ENCODE measurements around the gene CTNNA2. TPM values are rescaled to one million over a fixed set of nuclear protein-coding genes. Genes with fewer than 3 reads are reported as not detected.
A peak's percentile ranks its signal among the peaks of the same experiment; 100 is the strongest.

CTNNA2 gene
- total RNA-seq, 1 experiment from 2014 or later, result 0.54 TPM

- intact Hi-C loops (cut with micrococcal nuclease; ENCODE audit: unreplicated experiment) (loop anchor here (2.0 kb wide), 1 partner anchor 172 kb away; no protein-coding TSS in a partner anchor), in situ Hi-C loops (cut with HindIII; ENCODE audit: low pct_unique_long_range_greater_than_20kb, low sequenced_read_pairs) (no loop called here)
- POLR2A ChIA-PET, result no interaction called here
- no peak overlapping the region for H3K27ac ChIP-seq (ENCODE audit: low read length)
- peak; percentile 37; the same call in 1 of the 2 replicates for TF ChIP-seq CTCF (IDR thresholded peaks at IDR 0.05)
- no peak for TF ChIP-seq REST (IDR thresholded peaks at IDR 0.05; ENCODE audit: insufficient read depth in 1 of 2, low read depth in 2 of 2, low read length in 1 of 2)
- BruUV-seq (replicated peaks), result no TSS peak
- no peaks in the 10 kb centered on the region for H3K4me1 ChIP-seq (ENCODE audit: control insufficient read depth, insufficient read depth, low read length)
- CTCF ChIA-PET, result interaction anchor here (0.6 to 1.4 kb wide), 2 partner anchors 172 to 173 kb away, joined by 6 to 7 read pairs; no protein-coding TSS in a partner anchor
- H3K9me3 ChIP-seq (ENCODE audit: control insufficient read depth, insufficient read depth, low read depth, low read length), result no peaks in the 10 kb centered on the region
- no peak for ATAC-seq
- H3K4me3 ChIP-seq (ENCODE audit: low read depth in 2 of 2, low read length in 2 of 2), result no peak overlapping the region
- no peaks in the 10 kb centered on the region for H3K27me3 ChIP-seq (ENCODE audit: control insufficient read depth, insufficient read depth, low read length)
- no peak for DNase-seq (ENCODE audit: low read depth, low spot score)
- H3K36me3 ChIP-seq (ENCODE audit: control insufficient read depth, insufficient read depth, low read length), result no peaks in the 10 kb centered on the region
Observed at GRCh38 chr2:80499095-80499494, 986.2 kb downstream of the CTNNA2 start.

- ChIA-PET POLR2A (no interaction called here), CTCF (no interaction called here)
- DNase-seq (ENCODE audit: low read depth, low spot score) (no peak), ATAC-seq (no peak)
- Histone ChIP-seq H3K4me1 (ENCODE audit: control insufficient read depth, insufficient read depth, low read length) (no peaks in the 10 kb centered on the region), H3K27ac (ENCODE audit: low read length) (no peak overlapping the region), H3K9me3 (ENCODE audit: control insufficient read depth, insufficient read depth, low read depth, low read length) (no peaks in the 10 kb centered on the region), H3K4me3 (ENCODE audit: low read depth in 2 of 2, low read length in 2 of 2) (no peak overlapping the region), H3K27me3 (ENCODE audit: control insufficient read depth, insufficient read depth, low read length) (no peaks in the 10 kb centered on the region), H3K36me3 (ENCODE audit: control insufficient read depth, insufficient read depth, low read length) (no peaks in the 10 kb centered on the region)
- in situ Hi-C loops (cut with HindIII; ENCODE audit: low pct_unique_long_range_greater_than_20kb, low sequenced_read_pairs) (no loop called here), intact Hi-C loops (cut with micrococcal nuclease; ENCODE audit: unreplicated experiment) (no loop called here)
- TF ChIP-seq POLR2AphosphoS5 (IDR thresholded peaks at IDR 0.05; ENCODE audit: low read depth, low read length) (no peak), CTCF (IDR thresholded peaks at IDR 0.05) (no peak)
- BruUV-seq (replicated peaks), result no TSS peak
Observed at GRCh38 chr2:80501874-80502624, 989.2 kb downstream of the CTNNA2 start.

- in situ Hi-C loops (cut with HindIII; ENCODE audit: low pct_unique_long_range_greater_than_20kb, low sequenced_read_pairs), result no loop called here
- intact Hi-C loops (cut with micrococcal nuclease; ENCODE audit: unreplicated experiment), result no loop called here
- Histone ChIP-seq H3K27ac (ENCODE audit: low read length) (no peak overlapping the region), H3K36me3 (ENCODE audit: control insufficient read depth, insufficient read depth, low read length) (no peaks in the 10 kb centered on the region), H3K4me1 (ENCODE audit: control insufficient read depth, insufficient read depth, low read length) (no peaks in the 10 kb centered on the region), H3K27me3 (ENCODE audit: control insufficient read depth, insufficient read depth, low read length) (no peaks in the 10 kb centered on the region), H3K4me3 (ENCODE audit: low read depth in 2 of 2, low read length in 2 of 2) (no peak overlapping the region), H3K9me3 (ENCODE audit: control insufficient read depth, insufficient read depth, low read depth, low read length) (no peaks in the 10 kb centered on the region)
- ChIA-PET POLR2A (no interaction called here), CTCF (no interaction called here)
- DNase-seq (ENCODE audit: low read depth, low spot score) (no peak), ATAC-seq (no peak)
- BruUV-seq (replicated peaks), result no TSS peak
- TF ChIP-seq SIN3A (IDR thresholded peaks at IDR 0.05; ENCODE audit: borderline replicate concordance, insufficient read depth, low read depth, low read length) (no peak), TCF7L2 (IDR thresholded peaks at IDR 0.05; ENCODE audit: low read depth, low read length) (no peak), POLR2AphosphoS5 (IDR thresholded peaks at IDR 0.05; ENCODE audit: low read depth, low read length) (no peak), REST (IDR thresholded peaks at IDR 0.05; ENCODE audit: insufficient read depth in 1 of 2, low read depth in 2 of 2, low read length in 1 of 2) (no peak), CTCF (IDR thresholded peaks at IDR 0.05) (no peak)
Observed at GRCh38 chr2:80506563-80506962, 993.7 kb downstream of the CTNNA2 start.

Data from Panc1 (cell line).